RWPE1 (cell line): ENCODE data around the gene CLASP1.
A peak's percentile ranks its signal among the peaks of the same experiment; 100 is the strongest.
"Not testable (repeated sequence)": the region's sequence is repeated elsewhere in the genome, so short reads cannot be mapped to it uniquely, and the experiment has no call there.

Experiments used
- CTCF ChIA-PET: fragments of 350-600 bp; sonication (Branson Sonifier 250); formaldehyde crosslinking; extraction: SDS; loops from one replicate; lab custom pipeline; 2021; lab: Yijun Ruan, JAX
- POLR2A ChIA-PET: fragments of 400-600 bp; formaldehyde crosslinking; extraction: SDS; loops from one replicate; lab custom pipeline; 2020; ENCODE audit warnings: antibody characterized with exemption; ENCODE audit not compliant: low non-redundant PET; lab: Yijun Ruan, JAX
- DNase-seq: peaks from one replicate; pipeline ENCODE4 v3.0.0; 2012; ENCODE audit warnings: low spot score
- H3K27ac ChIP-seq: fragments of 450-650 bp; 2 replicates; pipeline ENCODE4 v1.5.1; 2017
- TF ChIP-seq, protein P1 (sequence below): fragments of 450-650 bp; conservative IDR thresholded peaks from 2 replicates; pipeline ENCODE4 v1.5.1; 2017; ENCODE audit warnings: low read depth, mild to moderate bottlenecking

The CLASP1 gene

DNA sequence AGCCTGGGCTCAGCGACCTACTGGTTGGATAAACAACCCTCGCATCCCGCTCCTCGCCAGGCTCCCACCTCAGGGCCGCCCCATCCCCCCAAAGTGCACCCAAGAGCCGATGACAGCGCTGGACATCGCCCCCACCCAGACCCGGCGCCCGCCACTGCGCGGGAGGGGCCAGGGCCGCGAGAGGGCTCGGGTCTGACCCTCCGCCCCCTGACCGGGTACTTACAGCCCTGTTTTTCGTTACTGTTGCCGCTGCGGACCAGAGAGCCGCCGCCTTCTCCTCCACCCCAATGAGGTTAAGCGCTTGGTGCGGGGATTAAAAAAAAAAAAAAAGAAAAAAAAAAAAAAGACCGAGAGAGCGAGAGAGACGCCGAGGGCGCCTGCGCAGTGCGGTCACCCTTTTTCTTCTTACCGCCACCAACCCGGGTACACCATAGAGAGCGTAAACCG is at the start of gene CLASP1:
Gene CLASP1, minus strand, starts transcription at position 314 of the 447 bp plus-strand sequence. CDS start 43,567 bp downstream, outside the sequence.
- ChIA-PET POLR2A (interaction anchor here (0.6 to 1.7 kb wide), 3 partner anchors 59 to 120 kb away, joined by 3 to 8 read pairs (median 5); no protein-coding TSS in a partner anchor), CTCF (interaction anchor here (1.4 kb wide), 1 partner anchor 119 kb away, joined by 6 read pairs; the partner anchor contains the start of gene RNU4ATAC)
- H3K27ac ChIP-seq: peak within 1 kb of the TSS; percentile 94
- TF ChIP-seq, protein P1, sequence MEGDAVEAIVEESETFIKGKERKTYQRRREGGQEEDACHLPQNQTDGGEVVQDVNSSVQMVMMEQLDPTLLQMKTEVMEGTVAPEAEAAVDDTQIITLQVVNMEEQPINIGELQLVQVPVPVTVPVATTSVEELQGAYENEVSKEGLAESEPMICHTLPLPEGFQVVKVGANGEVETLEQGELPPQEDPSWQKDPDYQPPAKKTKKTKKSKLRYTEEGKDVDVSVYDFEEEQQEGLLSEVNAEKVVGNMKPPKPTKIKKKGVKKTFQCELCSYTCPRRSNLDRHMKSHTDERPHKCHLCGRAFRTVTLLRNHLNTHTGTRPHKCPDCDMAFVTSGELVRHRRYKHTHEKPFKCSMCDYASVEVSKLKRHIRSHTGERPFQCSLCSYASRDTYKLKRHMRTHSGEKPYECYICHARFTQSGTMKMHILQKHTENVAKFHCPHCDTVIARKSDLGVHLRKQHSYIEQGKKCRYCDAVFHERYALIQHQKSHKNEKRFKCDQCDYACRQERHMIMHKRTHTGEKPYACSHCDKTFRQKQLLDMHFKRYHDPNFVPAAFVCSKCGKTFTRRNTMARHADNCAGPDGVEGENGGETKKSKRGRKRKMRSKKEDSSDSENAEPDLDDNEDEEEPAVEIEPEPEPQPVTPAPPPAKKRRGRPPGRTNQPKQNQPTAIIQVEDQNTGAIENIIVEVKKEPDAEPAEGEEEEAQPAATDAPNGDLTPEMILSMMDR: no peak
- peak; percentile 99 for DNase-seq

DNA sequence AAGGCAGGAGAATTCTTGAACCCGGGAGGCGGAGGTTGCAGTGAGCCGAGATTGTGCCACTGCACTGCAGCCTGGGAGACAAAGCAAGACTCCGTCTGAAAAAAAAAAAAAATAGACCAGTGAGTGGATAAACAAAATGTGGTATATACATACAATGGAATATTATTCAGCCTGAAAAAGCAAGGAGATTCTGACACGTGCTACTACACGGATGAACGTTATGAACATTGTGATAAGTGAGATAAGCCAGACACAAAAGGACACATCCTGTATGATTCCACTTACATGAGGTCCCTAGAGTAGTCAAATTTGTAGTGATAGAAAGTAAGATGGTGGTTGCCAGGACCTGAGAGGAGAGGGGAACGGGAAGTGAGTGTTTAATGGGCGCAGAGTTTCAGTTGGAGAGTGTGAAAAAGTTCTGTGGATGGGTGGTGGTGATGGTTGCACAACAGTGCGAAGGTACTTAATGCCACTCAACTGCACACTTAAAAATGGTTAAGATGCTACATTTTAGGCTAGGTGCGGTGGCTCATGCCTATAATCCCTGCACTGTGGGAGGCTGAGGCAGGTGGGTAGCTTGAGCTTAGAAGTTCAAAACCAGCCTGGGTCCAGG is 49.2 kb upstream of the CLASP1 start:
- peak overlapping the region; percentile 85 for H3K27ac ChIP-seq
- POLR2A ChIA-PET: interaction anchor here (1.1 kb wide), 1 partner anchor 48 kb away, joined by 4 read pairs; no protein-coding TSS in a partner anchor
- no peak for DNase-seq
- TF ChIP-seq, protein P1: no peak
- CTCF ChIA-PET: no interaction called here

DNA sequence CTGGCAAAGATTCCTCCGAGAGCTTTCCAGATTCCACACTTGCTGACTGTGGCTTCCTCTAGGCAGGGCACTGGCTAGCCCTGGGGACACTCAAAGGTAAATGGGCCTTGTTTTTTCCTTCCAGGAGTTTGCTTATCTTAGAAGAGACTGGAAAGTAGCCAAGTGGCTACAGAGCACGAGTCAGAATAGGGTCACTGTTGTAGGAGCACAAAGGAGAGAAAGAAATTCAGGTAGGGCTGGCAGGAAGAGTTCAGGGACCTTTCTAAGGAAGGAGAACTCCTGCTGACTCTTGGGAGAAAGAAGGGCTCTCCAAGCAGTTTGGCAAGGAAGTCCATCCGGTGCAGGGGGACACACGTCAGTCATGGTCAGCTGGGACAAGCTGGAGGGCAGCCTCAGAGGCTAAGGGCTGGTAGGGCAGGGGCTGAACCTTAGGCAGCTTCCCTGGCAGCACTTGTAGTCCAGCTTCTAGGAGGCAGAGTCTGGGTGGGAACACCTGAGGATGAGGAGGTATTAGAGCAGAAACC is 47.9 kb upstream of the CLASP1 start:
- CTCF ChIA-PET: interaction anchor here (0.6 kb wide), 2 partner anchors 23 to 141 kb away, joined by 3 to 4 read pairs; no protein-coding TSS in a partner anchor
- POLR2A ChIA-PET: no interaction called here
- no peak for DNase-seq
- peak overlapping the region; percentile 51 for H3K27ac ChIP-seq
- TF ChIP-seq, protein P1: no peak

DNA sequence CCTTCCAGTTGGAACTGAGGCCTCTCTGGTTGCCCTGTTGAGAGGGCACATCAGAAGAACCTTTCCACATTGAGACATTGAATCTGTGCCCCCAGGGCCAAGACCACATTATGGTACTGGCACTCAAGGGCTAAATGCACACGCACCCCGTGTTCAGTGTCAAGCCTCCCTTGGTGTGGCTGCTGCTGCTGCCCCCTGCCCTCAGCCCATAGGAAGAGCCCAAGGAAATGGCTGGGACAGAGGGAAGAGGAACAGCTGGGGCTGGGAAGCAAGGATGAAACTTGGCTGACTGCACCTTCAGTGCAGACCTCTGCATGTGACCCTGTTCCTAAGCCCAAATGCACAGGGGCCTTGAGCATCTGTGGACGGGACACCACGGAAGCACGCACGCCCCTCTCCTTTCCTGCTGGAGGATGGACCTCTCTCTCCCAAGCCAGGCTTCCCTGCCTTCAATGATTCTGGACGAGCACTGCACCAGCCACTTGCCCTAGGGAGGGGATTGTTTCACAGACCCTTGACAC is 47.2 kb upstream of the CLASP1 start:
- CTCF ChIA-PET: interaction anchor here (0.6 kb wide), 1 partner anchor 140 kb away, joined by 3 read pairs; no protein-coding TSS in a partner anchor
- no peak for DNase-seq
- peak overlapping the region; percentile 51 for H3K27ac ChIP-seq
- POLR2A ChIA-PET: no interaction called here
- TF ChIP-seq, protein P1: no peak

DNA sequence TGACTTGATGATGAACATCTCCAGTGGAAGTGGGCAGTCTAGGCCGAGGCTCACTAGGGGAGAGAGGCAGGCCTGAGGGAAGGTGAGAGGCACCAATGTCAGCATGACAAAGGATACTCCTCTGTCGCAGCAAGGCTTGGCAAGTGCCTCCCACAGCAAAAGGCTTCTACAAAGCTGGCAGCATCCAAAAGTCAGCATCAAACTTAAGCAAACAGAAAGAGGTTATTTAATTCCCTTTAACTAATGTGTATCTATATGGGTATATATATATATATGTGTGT is 45.8 kb upstream of the CLASP1 start:
- DNase-seq: no peak
- TF ChIP-seq, protein P1: no peak
- CTCF ChIA-PET: no interaction called here
- peak overlapping the region; percentile 77 for H3K27ac ChIP-seq
- POLR2A ChIA-PET: interaction anchor here (0.6 kb wide), 1 partner anchor 38 kb away, joined by 4 read pairs; no protein-coding TSS in a partner anchor

DNA sequence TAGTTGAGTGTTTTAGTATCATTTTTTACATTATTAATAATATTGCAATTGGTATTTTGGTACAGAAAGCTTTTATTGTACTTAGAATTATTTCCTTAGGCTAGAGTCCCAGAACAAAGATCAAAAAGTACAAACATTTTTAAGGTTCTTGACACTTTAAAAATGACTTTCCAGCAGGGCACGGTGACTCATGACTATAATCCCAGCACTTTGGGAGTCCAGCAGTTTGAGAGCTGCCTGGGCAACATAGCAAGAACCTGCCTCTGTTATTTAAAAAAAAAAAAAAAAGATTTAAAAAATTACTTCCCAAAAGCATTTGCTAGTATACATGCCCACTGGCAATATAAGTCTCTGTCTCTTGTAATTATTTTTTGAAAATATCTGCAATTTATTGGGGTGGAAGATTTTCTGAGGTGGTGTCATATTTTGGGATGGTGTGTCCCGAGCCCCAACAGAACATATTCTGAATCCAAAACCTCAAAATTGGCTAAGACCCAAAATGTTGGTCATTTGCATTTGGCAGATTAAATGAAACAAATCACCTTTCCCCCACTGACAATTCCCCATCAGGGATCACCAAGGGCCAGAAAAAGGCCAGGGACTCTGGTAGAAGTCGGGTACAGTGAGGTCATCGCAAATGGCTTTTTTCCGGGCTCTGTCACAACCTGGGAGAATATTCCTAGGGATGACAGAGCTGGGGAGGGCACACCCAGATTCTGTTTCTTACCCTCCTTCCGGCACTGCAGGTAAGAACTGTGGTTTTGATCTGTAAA is 45.3 kb upstream of the CLASP1 start:
- ChIA-PET POLR2A (interaction anchor here (0.6 kb wide), 1 partner anchor 39 kb away, joined by 4 read pairs; no protein-coding TSS in a partner anchor), CTCF (interaction anchor here (0.8 kb wide), 1 partner anchor 156 kb away, joined by 3 read pairs; no protein-coding TSS in a partner anchor)
- peak overlapping the region; percentile 77 for H3K27ac ChIP-seq
- no peak for DNase-seq
- TF ChIP-seq, protein P1: no peak

DNA sequence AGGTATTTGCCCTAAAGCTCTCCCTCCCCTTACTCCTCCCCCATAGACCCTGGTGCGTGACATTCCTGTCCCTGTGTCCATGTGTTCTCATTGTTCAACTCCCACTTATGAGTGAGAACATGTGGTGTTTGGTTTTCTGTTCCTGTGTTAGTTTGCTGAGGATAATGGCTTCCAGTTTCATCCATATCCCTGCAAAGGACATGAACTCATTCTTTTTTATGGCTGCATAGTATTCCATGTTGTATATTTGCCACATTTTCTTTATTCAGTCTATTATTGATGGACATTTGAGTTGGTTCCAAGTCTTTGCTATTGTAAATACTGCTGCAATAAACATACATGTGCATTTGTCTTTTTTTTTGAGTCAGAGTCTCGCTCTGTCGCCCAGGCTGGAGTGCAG is 41.3 kb upstream of the CLASP1 start:
- POLR2A ChIA-PET, H3K27ac ChIP-seq, DNase-seq: not testable (repeated sequence)
- CTCF ChIA-PET: interaction anchor here (0.6 kb wide), 1 partner anchor 160 kb away, joined by 3 read pairs; the partner anchor contains the start of gene RNU4ATAC
